Natural killer cell (primary cell): Measurements from ENCODE around the gene MAGEB17. TPM values are rescaled to one million over a fixed set of nuclear protein-coding genes. Genes with fewer than 3 reads are reported as not detected.

Experiments used
- ATAC-seq, 3 donors: fragments of 150-1000 bp in 2 of 3; fragments of 200-7000 bp in 1 of 3; cut with Tn5 transposase; 1 replicate in 1 of 3; 2 replicates in 2 of 3; pipeline ENCODE4 v1.10.0; 2021; ENCODE audit warnings: mild to moderate bottlenecking in 2 of 3, moderate library complexity in 2 of 3
- DNase-seq, 2 donors: peaks; one replicate each; pipeline versions ENCODE4 v3.0.0 to v3.0.0-alpha.2; 2013 to 2021; ENCODE audit warnings: mixed read lengths in 1 of 2
- H3K27ac ChIP-seq: one replicate; pipeline ENCODE4 v1.5.1; 2013; ENCODE audit warnings: mild to moderate bottlenecking, low read length
- H3K27me3 ChIP-seq: one replicate; pipeline ENCODE4 v1.6.1; 2013; ENCODE audit warnings: low read length; ENCODE audit not compliant: control insufficient read depth, insufficient read depth
- H3K36me3 ChIP-seq: one replicate; pipeline ENCODE4 v1.6.1; 2013; ENCODE audit warnings: low read length; ENCODE audit not compliant: control insufficient read depth, insufficient read depth
- H3K4me1 ChIP-seq: one replicate; pipeline ENCODE4 v1.6.1; 2013; ENCODE audit warnings: low read length; ENCODE audit not compliant: control insufficient read depth, insufficient read depth
- H3K4me3 ChIP-seq: one replicate; pipeline ENCODE4 v1.5.1; 2013; ENCODE audit warnings: low read length
- H3K9me3 ChIP-seq: one replicate; pipeline ENCODE4 v1.6.1; 2013; ENCODE audit warnings: low read length; ENCODE audit not compliant: control insufficient read depth, insufficient read depth
- H3K27ac Mint-ChIP-seq, 2 donors: one replicate each; pipeline ENCODE4 v1.8.0; 2022; ENCODE audit warnings: mild to moderate bottlenecking in 2 of 2, mixed read lengths in 2 of 2, moderate library complexity in 1 of 2
- H3K27me3 Mint-ChIP-seq, 2 donors: one replicate each; pipeline ENCODE4 v1.8.0; 2022; ENCODE audit warnings: low read depth in 2 of 2, mixed read lengths in 2 of 2
- H3K36me3 Mint-ChIP-seq: one replicate; pipeline ENCODE4 v1.8.0; 2022; ENCODE audit warnings: mixed read lengths
- H3K4me1 Mint-ChIP-seq, 2 donors: one replicate each; pipeline ENCODE4 v1.8.0; 2022; ENCODE audit warnings: mixed read lengths in 2 of 2
- H3K4me3 Mint-ChIP-seq: one replicate; pipeline ENCODE4 v1.8.0; 2022; ENCODE audit warnings: mild to moderate bottlenecking, moderate library complexity, mixed read lengths
- H3K9me3 Mint-ChIP-seq, 2 donors: one replicate each; pipeline ENCODE4 v1.8.0; 2022; ENCODE audit warnings: mixed read lengths in 2 of 2
- WGBS: methylation state at CpG from one replicate; pipeline ENCODE4 v1.1.7; 2013; ENCODE audit warnings: missing lambda C conversion rate; ENCODE audit not compliant: insufficient coverage; 5-methylcytosine and 5-hydroxymethylcytosine counted together
- intact Hi-C: fragments of 100-400 bp; cut with micrococcal nuclease; formaldehyde crosslinking; loops from one replicate; pipeline ENCODE4 v1.14.2; 2022
- total RNA-seq, 4 donors: library from RNA; stranded (reverse); fragments of 120-200 nt in 1 of 4; gene quantifications; one replicate each; pipeline versions ENCODE4 v1.2.3 to v1.2.4, GENCODE V29; 2013 to 2022
- TF ChIP-seq, protein P1 (sequence below): fragments of 200-600 bp; IDR thresholded peaks from one replicate; pipeline ENCODE4 v1.8.0; 2022; ENCODE audit warnings: antibody characterized with exemption

Gene MAGEB17
- total RNA-seq, 3 donors from 2014 or later (not counting 1 experiment from before 2014, with no cell fraction given), result not detected

DNA sequence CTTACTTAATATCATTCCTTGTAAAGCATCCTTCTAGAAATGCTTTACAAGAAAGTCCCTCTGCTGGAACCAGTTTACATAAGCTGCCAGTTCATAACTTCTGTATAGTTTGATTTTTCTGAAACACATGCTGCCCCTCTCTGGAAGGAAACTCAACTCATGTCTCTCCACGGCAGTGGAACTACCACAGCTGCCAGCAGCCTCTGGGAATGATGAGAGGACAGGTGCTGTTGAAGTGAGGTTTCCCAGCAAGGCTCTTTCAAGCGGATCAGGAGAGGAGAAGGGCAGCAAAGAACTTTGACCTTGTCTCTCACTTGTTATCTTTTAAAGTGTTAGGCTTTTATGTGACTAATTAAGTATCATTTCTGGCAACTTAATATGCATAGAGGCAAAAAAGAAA is 36.6 kb upstream of the MAGEB17 start:
- Mint-ChIP-seq H3K4me3 (no peak overlapping the region), H3K9me3 (no peaks in the 10 kb centered on the region), H3K4me1 (no peaks in the 10 kb centered on the region), H3K27me3 (peaks cover 9 to 50% of the 10 kb centered on the region in 2 donors), H3K36me3 (no peaks in the 10 kb centered on the region), H3K27ac (no peak overlapping the region)
- Histone ChIP-seq H3K4me3 (no peak overlapping the region), H3K4me1 (no peaks in the 10 kb centered on the region), H3K27ac (no peak overlapping the region), H3K9me3 (no peaks in the 10 kb centered on the region), H3K27me3 (no peaks in the 10 kb centered on the region), H3K36me3 (no peaks in the 10 kb centered on the region)
- WGBS, result 83% methylated on average over 1 of the region's 2 CpGs
- intact Hi-C loops, result no loop called here
- no peak for ATAC-seq
- no peak for DNase-seq
- TF ChIP-seq, protein P1, sequence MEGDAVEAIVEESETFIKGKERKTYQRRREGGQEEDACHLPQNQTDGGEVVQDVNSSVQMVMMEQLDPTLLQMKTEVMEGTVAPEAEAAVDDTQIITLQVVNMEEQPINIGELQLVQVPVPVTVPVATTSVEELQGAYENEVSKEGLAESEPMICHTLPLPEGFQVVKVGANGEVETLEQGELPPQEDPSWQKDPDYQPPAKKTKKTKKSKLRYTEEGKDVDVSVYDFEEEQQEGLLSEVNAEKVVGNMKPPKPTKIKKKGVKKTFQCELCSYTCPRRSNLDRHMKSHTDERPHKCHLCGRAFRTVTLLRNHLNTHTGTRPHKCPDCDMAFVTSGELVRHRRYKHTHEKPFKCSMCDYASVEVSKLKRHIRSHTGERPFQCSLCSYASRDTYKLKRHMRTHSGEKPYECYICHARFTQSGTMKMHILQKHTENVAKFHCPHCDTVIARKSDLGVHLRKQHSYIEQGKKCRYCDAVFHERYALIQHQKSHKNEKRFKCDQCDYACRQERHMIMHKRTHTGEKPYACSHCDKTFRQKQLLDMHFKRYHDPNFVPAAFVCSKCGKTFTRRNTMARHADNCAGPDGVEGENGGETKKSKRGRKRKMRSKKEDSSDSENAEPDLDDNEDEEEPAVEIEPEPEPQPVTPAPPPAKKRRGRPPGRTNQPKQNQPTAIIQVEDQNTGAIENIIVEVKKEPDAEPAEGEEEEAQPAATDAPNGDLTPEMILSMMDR, result no peak

DNA sequence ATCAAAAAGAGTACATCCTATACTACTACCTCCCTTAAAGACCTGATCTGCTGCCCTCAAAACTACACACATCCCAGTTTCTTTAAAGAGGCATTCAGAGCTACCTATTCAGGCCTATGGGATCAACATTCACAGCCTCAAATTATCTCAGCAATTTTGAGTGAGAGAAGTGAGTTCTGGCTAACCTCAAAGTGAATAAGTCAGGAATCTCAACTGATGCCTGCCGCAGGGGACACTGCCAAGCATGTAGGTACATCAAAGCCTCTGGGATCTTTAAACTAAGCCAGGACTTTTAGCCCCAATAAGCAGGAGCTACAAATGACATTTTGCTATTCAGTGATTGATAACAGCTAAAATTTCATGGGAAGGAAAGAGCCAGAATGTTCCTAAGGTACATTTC is 32.3 kb upstream of the MAGEB17 start:
- TF ChIP-seq, protein P1, result no peak
- intact Hi-C loops, result no loop called here
- no peaks in the 10 kb centered on the region for H3K36me3 ChIP-seq
- H3K27ac ChIP-seq, result no peak overlapping the region
- Mint-ChIP-seq H3K4me3 (no peak overlapping the region), H3K27me3 (peaks cover 4 to 55% of the 10 kb centered on the region in 2 donors), H3K9me3 (no peaks in the 10 kb centered on the region), H3K36me3 (no peaks in the 10 kb centered on the region), H3K27ac (no peak overlapping the region), H3K4me1 (no peaks in the 10 kb centered on the region)
- WGBS, result 89% methylated on average over 1 of the region's 1 CpG
- H3K9me3 ChIP-seq, result no peaks in the 10 kb centered on the region
- ATAC-seq (no peak), DNase-seq (no peak)
- peaks cover 2% of the 10 kb centered on the region for H3K4me1 ChIP-seq
- H3K27me3 ChIP-seq, result no peaks in the 10 kb centered on the region
- H3K4me3 ChIP-seq, result no peak overlapping the region

DNA sequence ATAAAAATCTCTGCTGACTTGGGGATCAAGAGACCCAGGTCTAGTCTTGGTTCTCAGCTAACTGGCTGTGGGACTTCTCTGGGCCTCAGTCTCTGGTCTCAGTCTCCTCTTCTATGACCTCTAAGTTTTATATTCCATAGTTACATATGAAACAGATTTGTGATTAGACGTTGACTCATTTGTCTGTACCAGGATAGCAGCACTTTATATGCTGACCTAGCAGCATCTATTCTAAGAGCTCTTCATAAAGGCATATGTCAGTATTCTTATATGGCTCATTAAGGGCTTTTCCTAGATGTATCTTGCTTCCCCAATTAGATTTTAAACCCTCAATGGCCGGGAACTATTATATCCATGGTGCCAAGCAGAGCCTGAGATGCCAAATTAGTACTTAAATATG is 31.2 kb upstream of the MAGEB17 start:
- Histone ChIP-seq H3K4me1 (peaks cover 7% of the 10 kb centered on the region), H3K9me3 (no peaks in the 10 kb centered on the region), H3K36me3 (no peaks in the 10 kb centered on the region), H3K4me3 (no peak overlapping the region), H3K27me3 (no peaks in the 10 kb centered on the region), H3K27ac (no peak overlapping the region)
- intact Hi-C loops, result no loop called here
- TF ChIP-seq, protein P1, result no peak
- 100% methylated on average over 1 of the region's 2 CpGs for WGBS
- Mint-ChIP-seq H3K9me3 (no peaks in the 10 kb centered on the region), H3K27ac (no peak overlapping the region), H3K4me1 (no peaks in the 10 kb centered on the region), H3K36me3 (no peaks in the 10 kb centered on the region), H3K4me3 (no peak overlapping the region), H3K27me3 (peaks cover 2 to 52% of the 10 kb centered on the region in 2 donors)
- DNase-seq, result no peak
- no peak for ATAC-seq

DNA sequence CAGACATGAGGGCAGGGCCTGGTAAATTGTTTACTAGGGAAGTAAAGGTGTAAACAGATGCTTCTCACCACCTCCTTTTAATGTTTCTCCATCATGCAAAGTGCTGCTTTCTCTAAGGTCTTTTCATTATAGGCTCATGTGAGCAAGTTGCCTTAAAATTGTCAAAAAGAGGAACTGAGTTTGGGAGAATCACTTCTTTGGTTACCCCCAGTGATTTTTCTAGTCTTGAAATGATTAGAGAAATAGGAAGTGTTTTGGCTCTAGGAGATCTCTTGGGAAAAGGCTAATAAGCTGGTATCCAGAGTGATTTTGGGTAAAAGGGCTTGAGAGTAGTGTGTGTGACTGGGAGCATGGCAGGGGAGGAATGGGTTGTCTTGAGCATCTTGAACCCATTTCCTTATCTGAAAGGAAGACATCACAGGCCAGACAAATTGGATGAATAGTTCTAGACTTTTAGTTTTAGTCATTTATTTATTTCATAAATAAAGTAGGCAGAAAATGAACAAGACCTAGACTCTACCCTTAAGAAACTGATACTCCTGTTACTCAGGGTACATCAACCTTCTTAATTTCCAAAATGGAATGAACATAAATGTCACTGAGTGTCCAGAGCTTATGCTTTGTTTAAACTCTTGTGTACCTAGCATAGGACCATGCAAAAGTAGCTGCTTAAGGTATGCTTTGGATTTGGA is 29.7 kb upstream of the MAGEB17 start:
- Mint-ChIP-seq H3K4me1 (no peaks in the 10 kb centered on the region), H3K36me3 (no peaks in the 10 kb centered on the region), H3K9me3 (no peaks in the 10 kb centered on the region), H3K27ac (no peak overlapping the region), H3K4me3 (no peak overlapping the region), H3K27me3 (peaks cover 2 to 44% of the 10 kb centered on the region in 2 donors)
- DNase-seq (no peak), ATAC-seq (no peak)
- H3K4me3 ChIP-seq, result no peak overlapping the region
- peaks cover 7% of the 10 kb centered on the region for H3K4me1 ChIP-seq
- intact Hi-C loops, result no loop called here
- H3K36me3 ChIP-seq, result no peaks in the 10 kb centered on the region
- H3K9me3 ChIP-seq, result no peaks in the 10 kb centered on the region
- TF ChIP-seq, protein P1, result no peak
- no peaks in the 10 kb centered on the region for H3K27me3 ChIP-seq
- H3K27ac ChIP-seq, result no peak overlapping the region
